Activated CD4-positive, alpha-beta T cell treated with anti-CD3 and anti-CD28 coated beads, Interleukin-2, amount 10 ng/mL, durations not matched to agents 7 days and 5 days (primary cell): ENCODE results near the gene MUS81. TPM values are rescaled to one million over a fixed set of nuclear protein-coding genes. Genes with fewer than 3 reads are reported as not detected.
A peak's percentile ranks its signal among the peaks of the same experiment; 100 is the strongest.

Source experiments
- CTCF ChIA-PET: fragments of 350-600 bp; sonication (Branson Sonifier 250); formaldehyde crosslinking; loops from one replicate; lab custom pipeline; 2021; ENCODE audit warnings: antibody characterized with exemption; lab: Charles Lee
- POLR2A ChIA-PET: fragments of 350-600 bp; sonication (Branson Sonifier 250); formaldehyde crosslinking; loops from one replicate; lab custom pipeline; 2021; ENCODE audit warnings: antibody characterized with exemption; lab: Charles Lee
- DNase-seq: peaks from one replicate; pipeline ENCODE4 v3.0.0-alpha.2; 2020
- H3K27ac Mint-ChIP-seq: one replicate; pipeline ENCODE4 v1.8.0; 2021; ENCODE audit warnings: mild to moderate bottlenecking, moderate library complexity, mixed read lengths
- H3K27me3 Mint-ChIP-seq: one replicate; pipeline ENCODE4 v1.8.0; 2021; ENCODE audit warnings: mixed read lengths
- H3K36me3 Mint-ChIP-seq: one replicate; pipeline ENCODE4 v1.8.0; 2021; ENCODE audit warnings: low read depth, mixed read lengths
- H3K4me1 Mint-ChIP-seq: one replicate; pipeline ENCODE4 v1.8.0; 2021; ENCODE audit warnings: mixed read lengths
- H3K4me3 Mint-ChIP-seq: one replicate; pipeline ENCODE4 v1.8.0; 2021; ENCODE audit warnings: mild to moderate bottlenecking, moderate library complexity, mixed read lengths
- H3K9me3 Mint-ChIP-seq: one replicate; pipeline ENCODE4 v1.8.0; 2021; ENCODE audit warnings: mixed read lengths
- total RNA-seq, 2 experiments: library from RNA; stranded (reverse); gene quantifications; one replicate each; pipeline ENCODE4 v1.2.3, GENCODE V29; 2021

MUS81 gene
- total RNA-seq, 2 experiments from 2014 or later, result 96.6 to 108 TPM

DNA sequence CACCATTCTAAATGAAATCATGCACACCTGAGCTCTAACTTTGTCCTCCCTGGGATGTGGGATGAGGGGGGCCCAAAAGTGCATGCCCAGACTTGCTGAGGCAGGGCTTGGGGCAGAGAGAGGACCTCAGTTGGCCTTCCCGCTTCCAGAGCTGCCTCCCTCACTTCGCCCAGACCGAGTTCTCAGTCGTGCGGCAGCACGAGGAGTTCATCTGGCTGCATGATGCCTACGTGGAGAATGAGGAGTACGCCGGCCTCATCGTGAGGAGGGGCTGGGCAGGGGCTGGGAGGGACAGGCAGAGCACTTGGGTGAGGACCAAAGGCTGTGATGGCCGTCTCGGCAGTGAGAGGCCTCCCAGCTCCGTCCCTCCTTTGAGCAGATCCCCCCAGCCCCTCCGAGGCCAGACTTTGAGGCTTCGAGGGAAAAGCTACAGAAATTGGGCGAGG lies 10.4 kb upstream of the MUS81 start:
- ChIA-PET CTCF (interaction anchor here (0.7 to 5.8 kb wide), 10 partner anchors 10 to 138 kb away, joined by 3 to 50 read pairs (median 5); partner anchors contain the start of genes CCDC85B, CFL1, FIBP and KAT5), POLR2A (interaction anchor here (0.6 kb wide), 1 partner anchor 9 kb away, joined by 3 read pairs; no protein-coding TSS in a partner anchor)
- H3K36me3 Mint-ChIP-seq, result peaks cover 39% of the 10 kb centered on the region
- H3K4me3 Mint-ChIP-seq, result no peak overlapping the region
- no peaks in the 10 kb centered on the region for H3K27me3 Mint-ChIP-seq
- no peak for DNase-seq
- H3K4me1 Mint-ChIP-seq, result peaks cover 15% of the 10 kb centered on the region
- no peaks in the 10 kb centered on the region for H3K9me3 Mint-ChIP-seq
- no peak overlapping the region for H3K27ac Mint-ChIP-seq

GRCh38 chr11:65850217-65851082 lies 9.8 kb upstream of the MUS81 start:
- Mint-ChIP-seq H3K4me1 (peaks cover 19% of the 10 kb centered on the region), H3K27ac (peak overlapping the region; percentile 54), H3K36me3 (peaks cover 44% of the 10 kb centered on the region), H3K27me3 (no peaks in the 10 kb centered on the region), H3K9me3 (no peaks in the 10 kb centered on the region), H3K4me3 (no peak overlapping the region)
- ChIA-PET POLR2A (interaction anchor here (0.6 kb wide), 1 partner anchor 598 kb away, joined by 4 read pairs; no protein-coding TSS in a partner anchor), CTCF (interaction anchor here (0.6 to 5.8 kb wide), 14 partner anchors 8 to 139 kb away, joined by 3 to 50 read pairs (median 6); partner anchors contain the start of genes CCDC85B, CFL1, FIBP and KAT5)
- no peak for DNase-seq

DNA sequence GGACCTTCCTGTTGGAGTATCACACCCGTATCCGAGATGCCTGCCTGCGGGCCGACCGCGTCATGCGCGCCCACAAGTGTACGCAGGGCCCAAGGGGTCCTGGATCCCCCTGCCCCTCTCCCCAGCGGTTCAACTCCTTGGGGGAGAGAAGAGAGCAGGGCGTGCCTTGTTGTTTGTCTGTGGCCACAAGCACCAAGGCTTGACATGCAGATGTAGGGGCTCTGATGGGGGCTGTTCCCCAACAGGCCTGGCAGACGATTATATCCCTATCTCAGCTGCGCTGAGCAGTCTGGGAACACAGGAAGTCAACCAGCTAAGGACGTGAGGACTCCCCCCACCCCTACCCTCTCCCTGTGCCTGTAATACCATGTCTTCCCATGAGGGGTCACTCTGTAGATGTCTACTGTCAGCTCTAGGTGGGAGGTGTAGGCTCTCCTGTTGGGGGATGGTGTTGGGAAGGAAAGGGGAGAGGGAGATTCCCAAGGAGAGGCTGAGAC lies 9.1 kb upstream of the MUS81 start:
- no peaks in the 10 kb centered on the region for H3K9me3 Mint-ChIP-seq
- peaks cover 51% of the 10 kb centered on the region for H3K36me3 Mint-ChIP-seq
- ChIA-PET CTCF (interaction anchor here (0.6 to 5.8 kb wide), 11 partner anchors 9 to 139 kb away, joined by 3 to 50 read pairs (median 7); partner anchors contain the start of genes CCDC85B, CFL1, FIBP and KAT5), POLR2A (no interaction called here)
- no peaks in the 10 kb centered on the region for H3K27me3 Mint-ChIP-seq
- no peak overlapping the region for H3K4me3 Mint-ChIP-seq
- peaks cover 26% of the 10 kb centered on the region for H3K4me1 Mint-ChIP-seq
- peak overlapping the region; percentile 55 for H3K27ac Mint-ChIP-seq
- DNase-seq, result no peak

DNA sequence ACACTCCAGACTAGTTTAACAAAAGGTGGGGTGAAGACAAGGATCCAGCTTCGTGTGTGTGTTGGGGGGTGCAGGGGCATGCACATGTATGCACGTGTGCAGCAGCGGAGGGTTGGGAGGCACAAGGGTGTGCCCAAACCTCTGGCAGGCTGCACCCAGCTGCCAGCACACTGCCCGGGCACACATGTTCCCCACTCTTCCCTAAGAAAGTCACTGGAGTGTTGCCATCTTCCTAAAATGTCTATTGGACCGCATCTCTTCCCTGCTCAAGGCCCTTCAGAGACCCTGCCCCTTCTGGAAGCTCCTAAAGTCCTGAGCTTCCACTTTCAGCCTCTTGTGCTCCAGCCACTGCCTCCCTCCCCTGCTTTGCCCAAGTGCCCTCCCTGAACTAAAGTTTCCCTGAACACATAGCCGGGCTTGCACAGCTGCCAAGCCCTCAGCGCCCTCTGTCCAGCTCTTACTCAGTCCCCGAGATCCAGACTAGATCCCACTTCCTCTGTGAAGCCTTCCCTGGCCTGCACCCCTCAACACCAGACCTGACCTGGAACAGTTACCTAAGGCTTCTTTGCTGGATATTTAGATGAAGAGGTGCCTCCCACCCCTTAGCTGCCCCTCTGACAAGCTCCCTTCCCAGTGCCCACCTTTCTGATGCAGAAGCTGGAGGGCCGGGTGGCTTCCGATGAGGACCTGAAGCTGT lies 8.3 kb upstream of the MUS81 start:
- Mint-ChIP-seq H3K27ac (peak overlapping the region; percentile 55), H3K9me3 (no peaks in the 10 kb centered on the region), H3K4me3 (no peak overlapping the region), H3K4me1 (peaks cover 34% of the 10 kb centered on the region), H3K36me3 (peaks cover 59% of the 10 kb centered on the region), H3K27me3 (no peaks in the 10 kb centered on the region)
- no peak for DNase-seq
- ChIA-PET POLR2A (no interaction called here), CTCF (interaction anchor here (0.9 to 5.8 kb wide), 13 partner anchors 9 to 140 kb away, joined by 3 to 50 read pairs (median 7); partner anchors contain the start of genes CCDC85B, CFL1, FIBP and KAT5)

DNA sequence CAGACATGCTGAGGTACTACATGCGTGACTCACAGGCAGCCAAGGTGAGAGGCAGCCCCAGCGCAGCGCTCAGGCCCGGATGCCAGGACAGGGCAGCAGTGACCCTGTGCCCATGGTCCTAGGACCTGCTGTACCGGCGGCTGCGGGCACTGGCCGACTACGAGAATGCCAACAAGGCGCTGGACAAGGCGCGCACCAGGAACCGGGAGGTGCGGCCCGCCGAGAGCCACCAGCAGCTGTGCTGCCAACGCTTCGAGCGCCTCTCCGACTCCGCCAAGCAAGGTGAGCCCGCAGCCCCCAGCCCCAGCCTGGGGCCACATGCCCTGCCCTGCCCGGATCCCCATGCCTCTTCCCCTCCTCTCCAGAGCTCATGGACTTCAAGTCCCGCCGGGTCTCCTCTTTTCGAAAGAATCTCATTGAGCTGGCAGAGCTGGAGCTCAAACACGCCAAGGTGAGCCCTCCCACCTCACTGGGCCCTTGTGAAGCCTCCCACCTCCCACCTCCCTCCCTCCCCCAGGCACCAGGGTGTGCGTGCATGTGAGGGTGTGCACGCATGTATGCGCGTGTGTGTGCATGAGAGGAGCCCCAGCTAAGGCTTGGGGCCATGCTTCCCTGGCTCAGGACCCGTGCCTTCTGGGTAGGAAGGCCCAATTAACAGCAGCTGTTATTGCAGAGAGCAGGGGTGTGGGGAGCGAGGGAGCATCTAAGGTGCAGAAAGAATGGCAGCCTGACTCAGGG lies 7.6 kb upstream of the MUS81 start:
- ChIA-PET CTCF (interaction anchor here (1.1 to 5.8 kb wide), 9 partner anchors 8 to 140 kb away, joined by 3 to 50 read pairs (median 7); partner anchors contain the start of genes CFL1, FIBP, KAT5 and MUS81), POLR2A (no interaction called here)
- Mint-ChIP-seq H3K9me3 (no peaks in the 10 kb centered on the region), H3K4me1 (peaks cover 34% of the 10 kb centered on the region), H3K4me3 (no peak overlapping the region), H3K36me3 (peaks cover 60% of the 10 kb centered on the region), H3K27ac (no peak overlapping the region), H3K27me3 (no peaks in the 10 kb centered on the region)
- no peak for DNase-seq

DNA sequence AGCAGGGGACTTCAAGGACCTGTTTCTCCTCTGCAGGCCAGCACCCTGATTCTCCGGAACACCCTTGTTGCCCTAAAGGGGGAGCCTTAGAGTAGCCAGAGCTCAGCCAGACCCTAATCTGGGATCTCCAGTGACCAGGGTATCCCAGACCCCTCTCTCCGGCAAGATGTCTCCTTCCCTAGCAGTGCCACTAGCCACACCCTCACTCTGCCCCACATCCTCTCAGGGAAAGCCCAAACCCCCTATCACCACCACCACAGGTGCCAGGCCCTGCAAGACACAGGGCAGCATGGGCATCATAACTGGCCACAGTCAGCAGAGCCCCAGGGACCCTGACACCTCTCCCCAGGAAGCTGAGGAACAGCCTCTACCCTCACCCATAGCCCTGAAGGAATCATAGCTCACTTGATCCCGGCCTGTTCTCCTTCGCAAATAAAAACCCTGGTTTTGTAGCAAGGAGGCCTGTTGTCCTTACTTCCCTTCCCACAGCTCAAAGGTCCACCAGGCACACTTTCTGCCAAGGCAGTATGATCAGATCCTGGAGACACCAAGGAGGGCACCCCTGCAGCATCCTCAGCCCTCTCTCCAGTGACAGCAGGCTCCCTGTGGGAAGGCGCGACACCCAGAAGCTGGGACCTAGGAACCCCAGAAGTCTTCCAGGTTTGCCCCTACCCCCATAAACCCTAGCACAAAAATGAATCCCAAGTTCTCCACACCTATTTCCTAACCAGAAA lies 6.8 kb upstream of the MUS81 start:
- Mint-ChIP-seq H3K27me3 (no peaks in the 10 kb centered on the region), H3K9me3 (no peaks in the 10 kb centered on the region), H3K36me3 (peaks cover 60% of the 10 kb centered on the region), H3K27ac (no peak overlapping the region), H3K4me1 (peaks cover 36% of the 10 kb centered on the region), H3K4me3 (peak overlapping the region; percentile 25)
- ChIA-PET CTCF (interaction anchor here (0.5 to 5.8 kb wide), 8 partner anchors 7 to 369 kb away, joined by 3 to 50 read pairs (median 5); partner anchors contain the start of genes CFL1, FIBP, KAT5 and MUS81), POLR2A (no interaction called here)
- DNase-seq, result no peak

DNA sequence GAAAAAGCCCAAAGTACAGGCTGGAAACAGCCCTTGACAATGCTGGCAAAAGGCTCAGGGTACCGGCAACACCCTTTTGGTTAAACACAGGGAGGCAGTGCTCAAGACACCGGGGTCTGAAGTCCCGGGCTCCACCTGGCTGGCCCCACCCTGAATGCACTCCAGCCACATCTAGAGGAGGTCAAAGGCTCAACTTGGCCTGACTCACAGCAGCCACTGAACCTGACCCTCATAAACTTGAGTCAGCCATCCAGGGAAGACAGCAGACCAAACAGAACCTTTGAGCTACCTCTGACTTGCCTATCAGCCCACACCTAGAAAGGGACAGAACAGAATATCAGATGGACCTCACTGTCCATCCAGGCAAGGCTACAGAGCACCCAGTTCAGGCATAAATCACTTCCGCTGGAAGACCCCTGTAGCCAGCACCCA lies 6.1 kb upstream of the MUS81 start:
- Mint-ChIP-seq H3K9me3 (no peaks in the 10 kb centered on the region), H3K4me3 (peak overlapping the region; percentile 32), H3K27me3 (no peaks in the 10 kb centered on the region), H3K4me1 (peaks cover 36% of the 10 kb centered on the region), H3K27ac (no peak overlapping the region), H3K36me3 (peaks cover 60% of the 10 kb centered on the region)
- CTCF ChIA-PET, result interaction anchor here (0.7 to 1.7 kb wide), 2 partner anchors 142 to 284 kb away, joined by 3 to 5 read pairs; partner anchors contain the start of genes KAT5 and ZNRD2
- POLR2A ChIA-PET, result no interaction called here
- DNase-seq, result no peak

GRCh38 chr11:65854852-65855837 lies 5.1 kb upstream of the MUS81 start:
- H3K4me3 Mint-ChIP-seq, result peak overlapping the region; percentile 95
- peaks cover 40% of the 10 kb centered on the region for H3K4me1 Mint-ChIP-seq
- peaks cover 60% of the 10 kb centered on the region for H3K36me3 Mint-ChIP-seq
- ChIA-PET CTCF (interaction anchor here (1.7 kb wide), 1 partner anchor 143 kb away, joined by 5 read pairs; the partner anchor contains the start of gene KAT5), POLR2A (no interaction called here)
- no peak overlapping the region for H3K27ac Mint-ChIP-seq
- no peaks in the 10 kb centered on the region for H3K9me3 Mint-ChIP-seq
- H3K27me3 Mint-ChIP-seq, result no peaks in the 10 kb centered on the region
- DNase-seq, result no peak

DNA sequence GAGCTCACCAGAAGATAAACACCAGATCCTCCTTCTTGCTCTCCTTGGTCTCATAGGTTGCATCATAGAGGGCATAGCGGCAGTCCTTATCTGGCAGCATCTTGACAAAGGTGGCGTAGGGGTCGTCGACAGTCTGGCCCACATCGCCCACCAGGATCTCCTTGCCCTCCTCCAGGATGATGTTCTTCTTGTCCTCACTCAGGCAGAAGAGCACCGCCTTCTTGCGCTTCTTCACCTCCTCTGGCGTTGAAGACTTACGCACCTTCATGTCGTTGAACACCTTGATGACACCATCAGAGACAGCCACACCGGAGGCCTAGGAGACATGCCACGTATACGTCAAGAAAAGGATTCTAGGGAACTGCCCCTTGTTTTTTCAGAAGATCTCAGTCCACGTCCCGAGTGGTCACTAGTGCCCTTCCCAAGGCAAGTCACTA lies 4.3 kb upstream of the MUS81 start:
- H3K4me3 Mint-ChIP-seq, result peak overlapping the region; percentile 95
- H3K4me1 Mint-ChIP-seq, result peaks cover 42% of the 10 kb centered on the region
- peak overlapping the region; percentile 83 for H3K27ac Mint-ChIP-seq
- H3K9me3 Mint-ChIP-seq, result no peaks in the 10 kb centered on the region
- ChIA-PET CTCF (no interaction called here), POLR2A (no interaction called here)
- no peak for DNase-seq
- peaks cover 61% of the 10 kb centered on the region for H3K36me3 Mint-ChIP-seq
- H3K27me3 Mint-ChIP-seq, result no peaks in the 10 kb centered on the region
